ENCODE results near the gene CD2. TPM values are rescaled to one million over a fixed set of nuclear protein-coding genes. Genes with fewer than 3 reads are reported as not detected.

The CD2 gene
- total RNA-seq, 2 experiments from 2014 or later, result not detected

DNA sequence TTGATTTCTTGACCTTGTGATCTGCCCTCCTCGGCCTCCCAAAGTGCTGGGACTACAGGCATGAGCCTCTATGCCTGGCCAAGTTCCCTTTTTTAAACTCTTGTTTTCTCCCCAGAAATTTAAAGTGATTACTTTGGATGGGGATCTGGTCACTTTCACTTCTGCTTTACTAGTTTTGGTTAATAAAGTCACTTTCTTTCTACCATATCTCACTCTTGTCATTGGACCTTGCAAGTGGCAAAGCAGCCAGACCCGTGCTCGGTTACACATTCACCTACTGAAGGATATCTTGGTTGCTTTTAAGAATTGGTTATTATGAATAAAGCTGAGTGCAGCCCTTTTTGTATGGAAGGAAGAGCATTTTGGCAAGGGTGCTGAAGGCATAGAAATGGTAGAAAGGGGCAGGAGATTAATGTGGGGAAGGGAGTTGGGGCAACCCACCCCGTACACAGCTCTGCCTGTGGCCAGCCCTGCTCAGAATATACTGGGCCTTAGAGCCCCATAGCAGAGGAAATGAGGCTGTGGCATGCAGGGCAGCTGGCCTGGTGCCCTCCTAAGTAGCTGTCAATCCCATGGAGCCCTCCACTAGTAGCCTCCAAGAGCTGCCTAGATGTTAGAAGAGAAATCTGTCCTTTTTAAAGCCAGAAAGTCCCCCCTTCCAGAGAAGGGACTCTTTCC, 40.7 kb downstream of the CD2 start:
- H3K4me2 ChIP-seq (ENCODE audit: low read length), result peak overlapping the region; percentile 34
- peak; percentile 65 for DNase-seq (ENCODE audit: low spot score)

DNA sequence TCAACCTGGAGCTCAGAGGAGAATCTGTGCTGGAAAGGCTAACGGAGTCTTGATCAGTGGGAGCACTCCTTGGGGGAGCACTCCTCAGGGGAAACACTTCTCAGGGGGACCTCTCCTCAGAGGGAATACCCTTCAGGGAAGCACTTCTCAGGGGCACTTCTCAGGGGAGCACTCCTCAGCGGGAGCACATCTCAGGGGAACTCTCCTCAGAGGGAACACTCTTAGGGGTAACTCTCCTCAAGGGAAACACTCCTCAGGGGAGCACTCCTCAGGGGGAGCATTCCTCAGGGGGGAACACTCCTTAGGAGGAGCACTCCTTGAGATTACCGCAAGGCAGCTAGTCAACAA, 41.2 kb downstream of the CD2 start:
- POLR2A ChIA-PET, result interaction anchor here (0.6 to 0.7 kb wide), 2 partner anchors 20 to 24 kb away, joined by 3 read pairs; no protein-coding TSS in a partner anchor
- no peak for DNase-seq (ENCODE audit: low spot score)
- H3K9me2 ChIP-seq (ENCODE audit: insufficient read depth, low read length), result no peaks in the 10 kb centered on the region
- H2AFZ ChIP-seq (ENCODE audit: low read length), result no peak overlapping the region
- intact Hi-C loops (cut with micrococcal nuclease; ENCODE audit: unreplicated experiment), result no loop called here
- no peak overlapping the region for H3K4me3 ChIP-seq (ENCODE audit: low read depth, low read length, poor library complexity, severe bottlenecking)
- CTCF ChIA-PET (ENCODE audit: unreplicated experiment), result no interaction called here
- BruUV-seq (replicated peaks), result no TSS peak
- no peaks in the 10 kb centered on the region for H3K9me3 ChIP-seq (ENCODE audit: low read length)
- no peaks in the 10 kb centered on the region for H3K36me3 ChIP-seq (ENCODE audit: insufficient read depth, low read length)
- no peaks in the 10 kb centered on the region for H3K79me2 ChIP-seq (ENCODE audit: insufficient read depth, low read depth, low read length)
- H3K4me2 ChIP-seq (ENCODE audit: low read length), result peak overlapping the region; percentile 34
- peaks cover 27% of the 10 kb centered on the region for H3K4me1 ChIP-seq (ENCODE audit: insufficient read depth, low read length, poor library complexity, severe bottlenecking)
- H3K27ac ChIP-seq (ENCODE audit: low read depth, low read length, poor library complexity, severe bottlenecking), result no peak overlapping the region
- no peaks in the 10 kb centered on the region for H4K20me1 ChIP-seq (ENCODE audit: insufficient read depth, low read length)
- TF ChIP-seq, protein P1, sequence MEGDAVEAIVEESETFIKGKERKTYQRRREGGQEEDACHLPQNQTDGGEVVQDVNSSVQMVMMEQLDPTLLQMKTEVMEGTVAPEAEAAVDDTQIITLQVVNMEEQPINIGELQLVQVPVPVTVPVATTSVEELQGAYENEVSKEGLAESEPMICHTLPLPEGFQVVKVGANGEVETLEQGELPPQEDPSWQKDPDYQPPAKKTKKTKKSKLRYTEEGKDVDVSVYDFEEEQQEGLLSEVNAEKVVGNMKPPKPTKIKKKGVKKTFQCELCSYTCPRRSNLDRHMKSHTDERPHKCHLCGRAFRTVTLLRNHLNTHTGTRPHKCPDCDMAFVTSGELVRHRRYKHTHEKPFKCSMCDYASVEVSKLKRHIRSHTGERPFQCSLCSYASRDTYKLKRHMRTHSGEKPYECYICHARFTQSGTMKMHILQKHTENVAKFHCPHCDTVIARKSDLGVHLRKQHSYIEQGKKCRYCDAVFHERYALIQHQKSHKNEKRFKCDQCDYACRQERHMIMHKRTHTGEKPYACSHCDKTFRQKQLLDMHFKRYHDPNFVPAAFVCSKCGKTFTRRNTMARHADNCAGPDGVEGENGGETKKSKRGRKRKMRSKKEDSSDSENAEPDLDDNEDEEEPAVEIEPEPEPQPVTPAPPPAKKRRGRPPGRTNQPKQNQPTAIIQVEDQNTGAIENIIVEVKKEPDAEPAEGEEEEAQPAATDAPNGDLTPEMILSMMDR (conservative IDR thresholded peaks at IDR 0.05; ENCODE audit: low read length), result no peak
- TF ChIP-seq EZH2phosphoT487 (IDR thresholded peaks at IDR 0.05; ENCODE audit: borderline replicate concordance, low read depth, low read length), result no peak

More for the DNA sequence above, 40.7 kb downstream of the CD2 start:
- no TSS peak for BruUV-seq (replicated peaks)
- ChIA-PET CTCF (ENCODE audit: unreplicated experiment) (no interaction called here), POLR2A (interaction anchor here (0.7 to 0.8 kb wide), 2 partner anchors 21 to 25 kb away, joined by 3 read pairs; no protein-coding TSS in a partner anchor)
- H4K20me1 ChIP-seq (ENCODE audit: insufficient read depth, low read length), result no peaks in the 10 kb centered on the region
- no peaks in the 10 kb centered on the region for H3K79me2 ChIP-seq (ENCODE audit: insufficient read depth, low read depth, low read length)
- H3K36me3 ChIP-seq (ENCODE audit: insufficient read depth, low read length), result no peaks in the 10 kb centered on the region
- peaks cover 27% of the 10 kb centered on the region for H3K4me1 ChIP-seq (ENCODE audit: insufficient read depth, low read length, poor library complexity, severe bottlenecking)
- intact Hi-C loops (cut with micrococcal nuclease; ENCODE audit: unreplicated experiment), result no loop called here
- no peak overlapping the region for H3K4me3 ChIP-seq (ENCODE audit: low read depth, low read length, poor library complexity, severe bottlenecking)
- no peaks in the 10 kb centered on the region for H3K9me2 ChIP-seq (ENCODE audit: insufficient read depth, low read length)
- H2AFZ ChIP-seq (ENCODE audit: low read length), result peak overlapping the region; percentile 12; the same call in 1 of the 2 replicates
- no peak for TF ChIP-seq EZH2phosphoT487 (IDR thresholded peaks at IDR 0.05; ENCODE audit: borderline replicate concordance, low read depth, low read length)
- TF ChIP-seq, protein P1 (conservative IDR thresholded peaks at IDR 0.05; ENCODE audit: low read length), result no peak
- H3K27ac ChIP-seq (ENCODE audit: low read depth, low read length, poor library complexity, severe bottlenecking), result peak overlapping the region; percentile 38
- H3K9me3 ChIP-seq (ENCODE audit: low read length), result no peaks in the 10 kb centered on the region

DNA sequence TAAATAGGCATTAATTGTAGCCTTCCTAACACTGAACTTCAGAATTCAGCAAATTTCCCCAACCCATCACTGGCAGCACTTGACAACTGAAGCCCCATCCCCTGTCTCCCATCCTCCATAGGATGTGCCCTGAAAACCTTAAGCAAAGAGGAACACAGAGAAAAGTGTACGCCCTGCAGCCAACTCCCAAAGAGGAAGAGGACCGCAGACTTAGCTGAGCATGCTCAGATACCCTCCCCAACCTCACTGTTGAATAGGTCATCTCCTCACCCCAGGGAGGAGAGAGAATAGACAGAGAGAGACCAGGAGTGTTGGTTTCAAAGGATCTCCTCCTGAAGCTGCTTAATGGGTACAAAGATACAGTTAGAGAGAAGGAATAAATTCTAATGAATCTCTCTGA, 50.5 kb downstream of the CD2 start:
- H2AFZ ChIP-seq (ENCODE audit: low read length), result no peak overlapping the region
- H3K79me2 ChIP-seq (ENCODE audit: insufficient read depth, low read depth, low read length), result no peaks in the 10 kb centered on the region
- no peak overlapping the region for H3K4me2 ChIP-seq (ENCODE audit: low read length)
- intact Hi-C loops (cut with micrococcal nuclease; ENCODE audit: unreplicated experiment), result no loop called here
- H3K4me1 ChIP-seq (ENCODE audit: insufficient read depth, low read length, poor library complexity, severe bottlenecking), result no peaks in the 10 kb centered on the region
- H3K9me2 ChIP-seq (ENCODE audit: insufficient read depth, low read length), result no peaks in the 10 kb centered on the region
- H3K9me3 ChIP-seq (ENCODE audit: low read length), result 0 out of 2 replicates have a peak, but pooled peaks cover 6% of the 10 kb centered on the region
- TF ChIP-seq EZH2phosphoT487 (IDR thresholded peaks at IDR 0.05; ENCODE audit: borderline replicate concordance, low read depth, low read length), result no peak
- TF ChIP-seq, protein P1 (conservative IDR thresholded peaks at IDR 0.05; ENCODE audit: low read length), result no peak
- no peak overlapping the region for H3K27ac ChIP-seq (ENCODE audit: low read depth, low read length, poor library complexity, severe bottlenecking)
- no peak for DNase-seq (ENCODE audit: low spot score)
- BruUV-seq (replicated peaks), result no TSS peak
- POLR2A ChIA-PET, result interaction anchor here (0.6 to 1.6 kb wide), 3 partner anchors 11 to 67 kb away, joined by 3 to 9 read pairs (median 3); no protein-coding TSS in a partner anchor
- no peaks in the 10 kb centered on the region for H4K20me1 ChIP-seq (ENCODE audit: insufficient read depth, low read length)
- H3K36me3 ChIP-seq (ENCODE audit: insufficient read depth, low read length), result no peaks in the 10 kb centered on the region
- CTCF ChIA-PET (ENCODE audit: unreplicated experiment), result no interaction called here
- H3K4me3 ChIP-seq (ENCODE audit: low read depth, low read length, poor library complexity, severe bottlenecking), result no peak overlapping the region
